ENCODE data around the gene ECSCR.
"Not testable (repeated sequence)": the region's sequence is repeated elsewhere in the genome, so short reads cannot be mapped to it uniquely, and the experiment has no call there.

Gene ECSCR

GRCh38 chr5:139445325-139446170 lies 17.0 kb downstream of the ECSCR start:
- TF ChIP-seq ZNF274 (IDR thresholded peaks at IDR 0.05; ENCODE audit: low read depth, low read length), result no peak
- no peak overlapping the region for H3K4me3 ChIP-seq (ENCODE audit: low read length)

- H3K4me3 ChIP-seq (ENCODE audit: low read length), result no peak overlapping the region
- TF ChIP-seq ZNF274 (IDR thresholded peaks at IDR 0.05; ENCODE audit: low read depth, low read length), result no peak
These were observed 18.6 kb downstream of the ECSCR start for GRCh38 chr5:139443831-139444453.

- not testable (repeated sequence) for H3K4me3 ChIP-seq (ENCODE audit: low read length)
These were observed 22.1 kb downstream of the ECSCR start for GRCh38 chr5:139440416-139440815.

- H3K4me3 ChIP-seq (ENCODE audit: low read length), result peak within 1 kb of the TSS; percentile 91
- TF ChIP-seq ZNF274 (IDR thresholded peaks at IDR 0.05; ENCODE audit: low read depth, low read length), result no peak
These were observed 23.3 kb downstream of the ECSCR start, which contains the start of gene DNAJC18 for GRCh38 chr5:139439013-139439903. DNAJC18 (minus strand) TSS chr5:139439525; CDS start chr5:139439445, 80 bp downstream.

- TF ChIP-seq ZNF274 (IDR thresholded peaks at IDR 0.05; ENCODE audit: low read depth, low read length), result no peak
- peak overlapping the region; percentile 51 for H3K4me3 ChIP-seq (ENCODE audit: low read length)
These were observed 23.9 kb downstream of the ECSCR start for GRCh38 chr5:139438707-139439012.

- TF ChIP-seq ZNF274 (IDR thresholded peaks at IDR 0.05; ENCODE audit: low read depth, low read length), result no peak
- no peak overlapping the region for H3K4me3 ChIP-seq (ENCODE audit: low read length)
These were observed 26.9 kb downstream of the ECSCR start for GRCh38 chr5:139435676-139436075.

- TF ChIP-seq ZNF274 (IDR thresholded peaks at IDR 0.05; ENCODE audit: low read depth, low read length), result no peak
- no peak overlapping the region for H3K4me3 ChIP-seq (ENCODE audit: low read length)
These were observed 30.8 kb downstream of the ECSCR start for GRCh38 chr5:139431706-139432105.

- no peak overlapping the region for H3K4me3 ChIP-seq (ENCODE audit: low read length)
- no peak for TF ChIP-seq ZNF274 (IDR thresholded peaks at IDR 0.05; ENCODE audit: low read depth, low read length)
These were observed 32.5 kb downstream of the ECSCR start for GRCh38 chr5:139430015-139430414.

GRCh38 chr5:139426203-139426885 lies 36.2 kb downstream of the ECSCR start:
- no peak for TF ChIP-seq ZNF274 (IDR thresholded peaks at IDR 0.05; ENCODE audit: low read depth, low read length)
- H3K4me3 ChIP-seq (ENCODE audit: low read length), result no peak overlapping the region

- TF ChIP-seq ZNF274 (IDR thresholded peaks at IDR 0.05; ENCODE audit: low read depth, low read length), result no peak
- no peak overlapping the region for H3K4me3 ChIP-seq (ENCODE audit: low read length)
These were observed 37.0 kb downstream of the ECSCR start for GRCh38 chr5:139425497-139425896.

GRCh38 chr5:139422307-139422893 lies 40.1 kb downstream of the ECSCR start:
- no peak for TF ChIP-seq ZNF274 (IDR thresholded peaks at IDR 0.05; ENCODE audit: low read depth, low read length)
- no peak overlapping the region for H3K4me3 ChIP-seq (ENCODE audit: low read length)

GRCh38 chr5:139419226-139420192 lies 43.0 kb downstream of the ECSCR start:
- no peak for TF ChIP-seq ZNF274 (IDR thresholded peaks at IDR 0.05; ENCODE audit: low read depth, low read length)
- no peak overlapping the region for H3K4me3 ChIP-seq (ENCODE audit: low read length)

GRCh38 chr5:139418793-139419192 lies 43.8 kb downstream of the ECSCR start:
- H3K4me3 ChIP-seq (ENCODE audit: low read length), result no peak overlapping the region
- TF ChIP-seq ZNF274 (IDR thresholded peaks at IDR 0.05; ENCODE audit: low read depth, low read length), result no peak
